MM.1S (cell line): ENCODE results near the gene SERPINI1.

Experiments used
- DNase-seq: peaks from one replicate; pipeline ENCODE4 v3.0.0-alpha.2; 2015
- H2AFZ ChIP-seq: fragments of 300-600 bp; sonication (generic); 2 replicates; pipeline ENCODE4 v1.6.0; 2016; ENCODE audit warnings: antibody characterized with exemption, low read length
- H3F3A ChIP-seq: fragments of 300-600 bp; sonication (generic); 2 replicates; pipeline ENCODE4 v1.6.1; 2016; ENCODE audit warnings: mild to moderate bottlenecking, antibody characterized with exemption, low read length, moderate library complexity, mixed read lengths; ENCODE audit not compliant: insufficient read depth
- H3K27ac ChIP-seq: fragments of 300-600 bp; sonication (generic); 2 replicates; pipeline ENCODE4 v1.5.1; 2016; ENCODE audit warnings: mild to moderate bottlenecking, low read length
- H3K27me3 ChIP-seq: fragments of 300-600 bp; sonication (generic); replicated peaks from 2 replicates; pipeline ENCODE4 v1.6.0; 2016; ENCODE audit warnings: low read length; ENCODE audit not compliant: insufficient read depth
- H3K36me3 ChIP-seq: fragments of 300-600 bp; sonication (generic); replicated peaks from 2 replicates; pipeline ENCODE4 v1.6.1; 2016; ENCODE audit warnings: mild to moderate bottlenecking, low read length, mixed read lengths; ENCODE audit not compliant: insufficient read depth
- H3K4me1 ChIP-seq: fragments of 300-600 bp; sonication (generic); 2 replicates; pipeline ENCODE4 v1.6.1; 2016; ENCODE audit warnings: low read length, mixed read lengths
- H3K4me2 ChIP-seq: fragments of 300-600 bp; sonication (generic); 2 replicates; pipeline ENCODE4 v1.6.0; 2016; ENCODE audit warnings: low read depth, low read length
- H3K4me3 ChIP-seq: fragments of 300-600 bp; sonication (generic); 2 replicates; pipeline ENCODE4 v1.5.1; 2016; ENCODE audit warnings: low read length, mixed read lengths
- H3K79me2 ChIP-seq: fragments of 300-600 bp; sonication (generic); 2 replicates; pipeline ENCODE4 v1.6.1; 2016; ENCODE audit warnings: mixed run types, low read length, mixed read lengths
- H3K9ac ChIP-seq: fragments of 300-600 bp; sonication (generic); 2 replicates; pipeline ENCODE4 v1.6.1; 2016; ENCODE audit warnings: low read length, mixed read lengths
- H3K9me2 ChIP-seq: fragments of 300-600 bp; sonication (generic); replicated peaks from 2 replicates; pipeline ENCODE4 v1.6.1; 2016; ENCODE audit warnings: mild to moderate bottlenecking, low read length, mixed read lengths; ENCODE audit not compliant: insufficient read depth
- H3K9me3 ChIP-seq: fragments of 300-600 bp; sonication (generic); replicated peaks from 2 replicates; pipeline ENCODE4 v1.6.1; 2016; ENCODE audit warnings: mild to moderate bottlenecking, low read length, mixed read lengths; ENCODE audit not compliant: insufficient read depth
- H4K20me1 ChIP-seq: fragments of 300-600 bp; sonication (generic); 2 replicates; pipeline ENCODE4 v1.6.1; 2016; ENCODE audit warnings: mild to moderate bottlenecking, low read length, moderate library complexity, mixed read lengths; ENCODE audit not compliant: insufficient read depth
- CTCF ChIP-seq: fragments of 300-600 bp; sonication (generic); IDR thresholded peaks from 2 replicates; pipeline ENCODE4 v1.5.1; 2016; ENCODE audit warnings: antibody characterized with exemption, low read length, mixed read lengths
- EZH2 ChIP-seq: fragments of 300-600 bp; sonication (generic); optimal IDR thresholded peaks from 2 replicates; pipeline ENCODE3; 2017; ENCODE audit warnings: low read depth, mild to moderate bottlenecking, antibody characterized with exemption, low read length, mixed read lengths
- EZH2phosphoT487 ChIP-seq: fragments of 300-600 bp; sonication (generic); IDR thresholded peaks from 2 replicates; pipeline ENCODE4 v1.6.1; 2018; ENCODE audit warnings: antibody characterized with exemption, low read length

The SERPINI1 gene

GRCh38 chr3:167773584-167773983 lies 38.1 kb downstream of the SERPINI1 start:
- Histone ChIP-seq H3K27ac (peak overlapping the region; percentile 79), H3K9ac (peak overlapping the region; percentile 28; the same call in 1 of the 2 replicates), H3F3A (peaks cover 13% of the 10 kb centered on the region), H3K36me3 (no peaks in the 10 kb centered on the region), H2AFZ (peak overlapping the region; percentile 44), H3K4me2 (peak overlapping the region; percentile 82), H3K79me2 (no peaks in the 10 kb centered on the region), H4K20me1 (no peaks in the 10 kb centered on the region), H3K4me1 (peaks cover 25% of the 10 kb centered on the region), H3K27me3 (no peaks in the 10 kb centered on the region), H3K9me3 (no peaks in the 10 kb centered on the region), H3K4me3 (peak overlapping the region; percentile 37), H3K9me2 (no peaks in the 10 kb centered on the region)
- TF ChIP-seq EZH2phosphoT487 (no peak), CTCF (no peak), EZH2 (no peak)
- peak; percentile 85 for DNase-seq

- no peaks in the 10 kb centered on the region for H3K9me2 ChIP-seq
- no peak for DNase-seq
- no peak overlapping the region for H3K9ac ChIP-seq
- H3K27me3 ChIP-seq, result no peaks in the 10 kb centered on the region
- no peaks in the 10 kb centered on the region for H4K20me1 ChIP-seq
- H3K79me2 ChIP-seq, result no peaks in the 10 kb centered on the region
- no peak overlapping the region for H3K4me3 ChIP-seq
- peaks cover 13% of the 10 kb centered on the region for H3F3A ChIP-seq
- no peak overlapping the region for H3K27ac ChIP-seq
- TF ChIP-seq EZH2phosphoT487 (no peak), EZH2 (no peak), CTCF (no peak)
- no peak overlapping the region for H3K4me2 ChIP-seq
- H3K36me3 ChIP-seq, result no peaks in the 10 kb centered on the region
- H2AFZ ChIP-seq, result no peak overlapping the region
- H3K9me3 ChIP-seq, result no peaks in the 10 kb centered on the region
- peaks cover 35% of the 10 kb centered on the region for H3K4me1 ChIP-seq
These were observed 40.7 kb downstream of the SERPINI1 start for GRCh38 chr3:167776066-167776685.

GRCh38 chr3:167777356-167777755 lies 41.8 kb downstream of the SERPINI1 start:
- Histone ChIP-seq H3K4me1 (peaks cover 27% of the 10 kb centered on the region), H3K4me2 (no peak overlapping the region), H3K79me2 (no peaks in the 10 kb centered on the region), H2AFZ (no peak overlapping the region), H3K36me3 (no peaks in the 10 kb centered on the region), H3K27ac (no peak overlapping the region), H3F3A (peaks cover 13% of the 10 kb centered on the region), H3K9me2 (no peaks in the 10 kb centered on the region), H4K20me1 (no peaks in the 10 kb centered on the region), H3K4me3 (no peak overlapping the region), H3K9ac (no peak overlapping the region), H3K27me3 (no peaks in the 10 kb centered on the region), H3K9me3 (no peaks in the 10 kb centered on the region)
- no peak for TF ChIP-seq CTCF
- TF ChIP-seq EZH2phosphoT487, result no peak
- no peak for TF ChIP-seq EZH2
- DNase-seq, result no peak
